ENCODE results near the gene BTRC. TPM values are rescaled to one million over a fixed set of nuclear protein-coding genes. Genes with fewer than 3 reads are reported as not detected.

Gene BTRC
- total RNA-seq, 1 donor from 2014 or later, result 28.6 TPM

GRCh38 chr10:101375076-101375475 lies 21.1 kb downstream of the BTRC start:
- H3K36me3 Mint-ChIP-seq (ENCODE audit: low read depth), result peaks cover 8% of the 10 kb centered on the region
- no peaks in the 10 kb centered on the region for H3K27me3 Mint-ChIP-seq (ENCODE audit: low read depth)
- no peak overlapping the region for H3K4me3 Mint-ChIP-seq (ENCODE audit: unreplicated experiment)
- H3K4me1 Mint-ChIP-seq (ENCODE audit: low read depth), result no peaks in the 10 kb centered on the region
- no peak overlapping the region for H3K27ac Mint-ChIP-seq (ENCODE audit: unreplicated experiment)
- TF ChIP-seq CTCF (IDR thresholded peaks at IDR 0.05), result no peak
- no peak for DNase-seq (ENCODE audit: low spot score)
- H3K9me3 Mint-ChIP-seq (ENCODE audit: low read depth), result peaks cover 3% of the 10 kb centered on the region

GRCh38 chr10:101379663-101380352 lies 25.8 kb downstream of the BTRC start:
- peaks cover 3% of the 10 kb centered on the region for H3K9me3 Mint-ChIP-seq (ENCODE audit: low read depth)
- no peaks in the 10 kb centered on the region for H3K4me1 Mint-ChIP-seq (ENCODE audit: low read depth)
- DNase-seq (ENCODE audit: low spot score), result no peak
- H3K4me3 Mint-ChIP-seq (ENCODE audit: unreplicated experiment), result no peak overlapping the region
- H3K27ac Mint-ChIP-seq (ENCODE audit: unreplicated experiment), result no peak overlapping the region
- peaks cover 4% of the 10 kb centered on the region for H3K36me3 Mint-ChIP-seq (ENCODE audit: low read depth)
- TF ChIP-seq CTCF (IDR thresholded peaks at IDR 0.05), result no peak
- H3K27me3 Mint-ChIP-seq (ENCODE audit: low read depth), result no peaks in the 10 kb centered on the region

- Mint-ChIP-seq H3K4me1 (ENCODE audit: low read depth) (no peaks in the 10 kb centered on the region), H3K27ac (ENCODE audit: unreplicated experiment) (no peak overlapping the region)
- no peak for DNase-seq (ENCODE audit: low spot score)
Measured at GRCh38 chr10:101380353-101381017, 26.5 kb downstream of the BTRC start.

GRCh38 chr10:101385866-101386658 lies 32.1 kb downstream of the BTRC start:
- DNase-seq (ENCODE audit: low spot score), result no peak
- H3K4me1 Mint-ChIP-seq (ENCODE audit: low read depth), result peaks cover 19% of the 10 kb centered on the region
- H3K27ac Mint-ChIP-seq (ENCODE audit: unreplicated experiment), result no peak overlapping the region
- no peak for TF ChIP-seq CTCF (IDR thresholded peaks at IDR 0.05)
- H3K4me3 Mint-ChIP-seq (ENCODE audit: unreplicated experiment), result no peak overlapping the region
- H3K27me3 Mint-ChIP-seq (ENCODE audit: low read depth), result no peaks in the 10 kb centered on the region
- H3K36me3 Mint-ChIP-seq (ENCODE audit: low read depth), result no peaks in the 10 kb centered on the region
- no peaks in the 10 kb centered on the region for H3K9me3 Mint-ChIP-seq (ENCODE audit: low read depth)

More at GRCh38 chr10:101380353-101381017, 26.5 kb downstream of the BTRC start:
- no peak for TF ChIP-seq CTCF (IDR thresholded peaks at IDR 0.05)
- Mint-ChIP-seq H3K36me3 (ENCODE audit: low read depth) (peaks cover 3% of the 10 kb centered on the region), H3K9me3 (ENCODE audit: low read depth) (peaks cover 3% of the 10 kb centered on the region), H3K27me3 (ENCODE audit: low read depth) (no peaks in the 10 kb centered on the region), H3K4me3 (ENCODE audit: unreplicated experiment) (no peak overlapping the region)

GRCh38 chr10:101386659-101387259 lies 32.8 kb downstream of the BTRC start:
- Mint-ChIP-seq H3K4me1 (ENCODE audit: low read depth) (peaks cover 23% of the 10 kb centered on the region), H3K27ac (ENCODE audit: unreplicated experiment) (no peak overlapping the region), H3K9me3 (ENCODE audit: low read depth) (no peaks in the 10 kb centered on the region), H3K27me3 (ENCODE audit: low read depth) (no peaks in the 10 kb centered on the region), H3K36me3 (ENCODE audit: low read depth) (no peaks in the 10 kb centered on the region), H3K4me3 (ENCODE audit: unreplicated experiment) (no peak overlapping the region)
- no peak for DNase-seq (ENCODE audit: low spot score)
- TF ChIP-seq CTCF (IDR thresholded peaks at IDR 0.05), result no peak

All from chondrocyte (in vitro differentiated cells).